Ascending aorta (tissue), 2 donors: ENCODE results near the gene RUNX2. TPM values are rescaled to one million over a fixed set of nuclear protein-coding genes. Genes with fewer than 3 reads are reported as not detected.

ENCODE experiments used
- DNase-seq, 2 donors: peaks; one replicate each; pipeline ENCODE4 v3.0.0-alpha.2; 2019; ENCODE audit warnings: low spot score in 2 of 2
- H3K27ac ChIP-seq, 2 donors: fragments of 200-600 bp; sonication (generic); one replicate each; pipeline ENCODE4 v1.5.1; 2016 to 2017; ENCODE audit warnings: mild to moderate bottlenecking in 1 of 2
- H3K27me3 ChIP-seq: fragments of 200-600 bp; sonication (generic); one replicate; pipeline ENCODE4 v1.5.1; 2017
- H3K36me3 ChIP-seq, 2 donors: fragments of 200-600 bp; sonication (generic); one replicate each; pipeline ENCODE4 v1.5.1; 2016
- H3K4me1 ChIP-seq, 2 donors: fragments of 200-600 bp; sonication (generic); one replicate each; pipeline ENCODE4 v1.5.1; 2016 to 2017; ENCODE audit warnings: mild to moderate bottlenecking in 1 of 2
- H3K4me3 ChIP-seq, 2 donors: fragments of 200-600 bp; sonication (generic); one replicate each; pipeline ENCODE4 v1.5.1; 2016 to 2017; ENCODE audit warnings: mild to moderate bottlenecking in 1 of 2
- H3K9me3 ChIP-seq, 2 donors: fragments of 200-600 bp; sonication (generic); one replicate each; pipeline ENCODE4 v1.5.1; 2016
- intact Hi-C: fragments of 100-400 bp; cut with DNase I; formaldehyde crosslinking; loops from one replicate; pipeline ENCODE4 v1.15.1; 2023
- total RNA-seq: library from RNA; depleted of rRNA; stranded (reverse); fragments of >200 nt; gene quantifications from one replicate; pipeline ENCODE4 v1.1.0, GENCODE V29; 2016
- TF ChIP-seq, protein P1 (sequence below), 3 experiments: fragments of 200-600 bp in 2 of 3; fragments of 450-650 bp in 1 of 3; sonication (generic) in 2 of 3; IDR thresholded peaks; one replicate each; pipeline ENCODE4 v1.5.1; 2016 to 2019; ENCODE audit warnings: antibody characterized with exemption in 3 of 3, mild to moderate bottlenecking in 1 of 3, moderate library complexity in 1 of 3

RUNX2 gene
- total RNA-seq, 1 donor from 2014 or later, result 0.21 TPM

DNA sequence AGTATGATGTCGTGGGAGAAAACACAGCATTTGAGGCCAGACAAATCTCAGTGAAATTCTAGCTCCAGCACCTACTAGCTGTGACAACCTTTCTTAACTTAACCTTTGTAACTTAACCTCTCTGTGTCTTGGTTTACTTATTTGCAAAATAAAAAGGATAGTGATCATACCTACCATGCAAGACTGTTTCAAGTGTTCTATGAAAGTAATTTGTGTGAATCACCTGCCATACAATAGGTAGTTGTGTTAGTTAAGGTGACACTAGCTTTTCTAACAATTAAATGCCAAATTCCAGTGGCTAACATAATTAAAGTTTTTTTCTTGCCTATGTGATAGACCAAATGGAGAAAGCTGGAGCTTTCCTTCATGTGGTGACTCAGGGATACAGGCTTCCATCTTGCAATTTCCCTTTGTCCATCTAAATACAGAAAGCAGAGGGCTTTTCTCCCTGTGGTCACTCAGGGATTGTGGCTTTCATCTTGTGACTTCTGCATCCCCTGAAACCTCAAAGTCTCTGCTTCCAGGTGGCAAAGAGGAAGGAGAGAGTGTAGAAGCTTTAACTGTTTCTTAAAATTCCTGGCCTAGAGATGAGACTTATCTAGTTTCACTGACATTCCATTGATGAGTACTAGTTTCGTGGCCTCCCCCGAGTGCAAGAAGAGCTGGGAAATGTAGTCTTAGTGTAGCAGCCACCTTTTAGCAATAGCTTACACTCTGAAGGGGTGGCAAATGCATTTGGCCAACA is 376.1 kb downstream of the RUNX2 start:
- Histone ChIP-seq H3K27ac (no peak overlapping the region), H3K36me3 (no peaks in the 10 kb centered on the region), H3K27me3 (no peaks in the 10 kb centered on the region), H3K4me1 (no peaks in the 10 kb centered on the region), H3K9me3 (no peaks in the 10 kb centered on the region), H3K4me3 (no peak overlapping the region)
- TF ChIP-seq, protein P1, sequence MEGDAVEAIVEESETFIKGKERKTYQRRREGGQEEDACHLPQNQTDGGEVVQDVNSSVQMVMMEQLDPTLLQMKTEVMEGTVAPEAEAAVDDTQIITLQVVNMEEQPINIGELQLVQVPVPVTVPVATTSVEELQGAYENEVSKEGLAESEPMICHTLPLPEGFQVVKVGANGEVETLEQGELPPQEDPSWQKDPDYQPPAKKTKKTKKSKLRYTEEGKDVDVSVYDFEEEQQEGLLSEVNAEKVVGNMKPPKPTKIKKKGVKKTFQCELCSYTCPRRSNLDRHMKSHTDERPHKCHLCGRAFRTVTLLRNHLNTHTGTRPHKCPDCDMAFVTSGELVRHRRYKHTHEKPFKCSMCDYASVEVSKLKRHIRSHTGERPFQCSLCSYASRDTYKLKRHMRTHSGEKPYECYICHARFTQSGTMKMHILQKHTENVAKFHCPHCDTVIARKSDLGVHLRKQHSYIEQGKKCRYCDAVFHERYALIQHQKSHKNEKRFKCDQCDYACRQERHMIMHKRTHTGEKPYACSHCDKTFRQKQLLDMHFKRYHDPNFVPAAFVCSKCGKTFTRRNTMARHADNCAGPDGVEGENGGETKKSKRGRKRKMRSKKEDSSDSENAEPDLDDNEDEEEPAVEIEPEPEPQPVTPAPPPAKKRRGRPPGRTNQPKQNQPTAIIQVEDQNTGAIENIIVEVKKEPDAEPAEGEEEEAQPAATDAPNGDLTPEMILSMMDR (IDR thresholded peaks at IDR 0.05), result no peak
- intact Hi-C loops, result no loop called here
- DNase-seq, result no peak

DNA sequence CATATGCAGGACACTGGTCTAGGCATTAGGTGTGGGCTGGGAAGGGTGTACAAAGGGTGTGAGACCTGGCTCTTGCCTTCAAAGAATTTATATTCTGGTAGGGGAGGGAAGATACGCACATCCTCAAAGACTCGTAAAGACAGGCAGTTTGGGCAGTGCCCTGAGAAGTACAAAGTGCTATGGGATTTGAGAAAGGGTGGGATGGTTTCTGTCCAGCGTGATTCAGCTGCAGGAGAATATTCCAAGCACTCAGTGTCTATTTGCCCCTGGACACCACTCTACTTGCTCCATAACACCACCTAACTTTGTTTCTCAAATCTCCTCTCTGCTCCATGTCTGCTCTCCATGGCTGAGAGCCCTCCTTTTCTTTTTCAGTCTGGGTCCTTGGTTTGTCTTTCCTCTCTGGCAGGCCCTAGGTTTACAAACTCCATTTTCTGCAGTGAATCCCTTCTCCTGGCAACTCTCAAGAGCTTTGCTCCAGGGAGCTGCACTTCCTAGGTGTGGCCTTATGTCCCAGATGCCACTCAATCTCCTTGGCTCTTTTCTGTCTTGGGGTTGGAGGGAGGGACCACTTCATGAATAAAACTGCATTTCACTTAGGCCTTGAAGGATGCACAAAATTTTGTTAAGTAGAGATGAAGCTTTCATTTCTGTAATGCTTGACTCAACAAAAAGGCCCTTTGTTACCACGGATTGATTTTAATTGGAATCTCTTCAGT is 377.2 kb downstream of the RUNX2 start:
- no peaks in the 10 kb centered on the region for H3K4me1 ChIP-seq
- H3K4me3 ChIP-seq, result no peak overlapping the region
- no peak overlapping the region for H3K27ac ChIP-seq
- intact Hi-C loops, result no loop called here
- TF ChIP-seq, protein P1 (IDR thresholded peaks at IDR 0.05), result no peak
- DNase-seq, result no peak
- no peaks in the 10 kb centered on the region for H3K9me3 ChIP-seq
- no peaks in the 10 kb centered on the region for H3K36me3 ChIP-seq
- H3K27me3 ChIP-seq, result no peaks in the 10 kb centered on the region

DNA sequence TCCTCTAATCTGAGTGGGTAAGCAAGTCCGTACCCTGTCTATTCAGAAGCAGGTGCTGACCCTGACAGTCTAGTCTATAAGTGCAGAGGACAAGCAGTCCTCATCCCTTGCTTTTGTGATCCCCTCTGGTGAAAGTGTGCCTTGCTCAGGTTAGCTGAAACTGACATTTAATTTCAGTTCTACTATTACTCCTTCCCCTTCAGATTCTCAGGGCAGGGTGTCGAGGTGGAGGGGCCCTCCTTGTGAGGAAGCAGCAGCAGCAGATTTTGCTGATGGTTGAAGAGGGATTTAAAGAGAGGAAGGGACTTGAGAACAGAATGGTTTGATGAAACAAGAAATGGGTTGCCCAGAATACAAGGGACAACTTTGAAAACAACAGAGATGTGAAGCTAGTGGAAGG is 378.2 kb downstream of the RUNX2 start:
- TF ChIP-seq, protein P1 (IDR thresholded peaks at IDR 0.05), result no peak
- Histone ChIP-seq H3K4me3 (no peak overlapping the region), H3K4me1 (no peaks in the 10 kb centered on the region), H3K9me3 (no peaks in the 10 kb centered on the region), H3K27ac (no peak overlapping the region), H3K36me3 (no peaks in the 10 kb centered on the region), H3K27me3 (no peaks in the 10 kb centered on the region)
- intact Hi-C loops, result no loop called here
- DNase-seq, result no peak

DNA sequence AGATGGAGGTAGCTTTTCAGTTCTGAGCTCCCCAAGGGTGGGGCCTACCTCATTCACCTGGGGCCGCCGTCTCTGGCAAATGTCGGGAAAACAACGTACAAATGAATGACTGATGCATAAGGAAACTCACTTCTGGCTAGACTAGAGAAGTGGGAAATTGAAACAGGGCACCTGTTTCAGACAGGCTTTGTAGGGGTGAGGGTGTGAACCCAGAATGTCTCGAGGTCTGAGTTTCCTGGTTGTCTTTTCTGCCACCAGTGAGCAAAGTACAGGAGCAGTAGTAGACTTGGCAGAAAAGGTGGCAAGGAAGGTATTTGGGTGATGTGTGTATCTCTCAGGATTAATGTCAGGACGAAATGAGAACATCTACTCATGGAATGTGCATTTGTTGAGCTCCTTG is 379.0 kb downstream of the RUNX2 start:
- TF ChIP-seq, protein P1 (IDR thresholded peaks at IDR 0.05), result no peak
- Histone ChIP-seq H3K27ac (no peak overlapping the region), H3K27me3 (no peaks in the 10 kb centered on the region), H3K4me3 (no peak overlapping the region), H3K36me3 (no peaks in the 10 kb centered on the region), H3K9me3 (no peaks in the 10 kb centered on the region), H3K4me1 (no peaks in the 10 kb centered on the region)
- intact Hi-C loops, result no loop called here
- DNase-seq, result no peak

DNA sequence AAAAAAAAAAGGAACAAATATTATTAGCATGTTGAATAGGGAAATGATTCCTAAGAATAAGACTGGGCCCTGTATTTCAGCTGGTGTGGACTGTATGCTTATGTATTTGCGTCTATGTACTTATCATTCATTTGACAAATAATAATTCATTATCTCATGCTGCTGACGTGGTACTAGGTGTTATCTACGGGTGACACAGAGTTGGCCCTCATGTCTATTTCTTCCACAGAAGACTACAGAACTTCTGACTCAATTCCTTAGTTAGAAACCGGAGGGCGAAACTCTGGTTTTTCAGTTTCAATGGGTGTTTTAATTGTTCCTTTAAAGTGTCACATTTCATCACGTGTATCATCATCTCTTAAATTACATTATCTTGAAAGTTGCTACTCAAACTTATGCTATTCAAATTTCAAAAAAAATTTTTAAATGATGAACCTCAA is 381.7 kb downstream of the RUNX2 start:
- H3K4me1 ChIP-seq, result peaks cover 0 to 3% of the 10 kb centered on the region in 2 donors
- intact Hi-C loops, result loop anchor here (10.0 kb wide), 1 partner anchor 1115 kb away; no protein-coding TSS in a partner anchor
- no peak overlapping the region for H3K4me3 ChIP-seq
- H3K27ac ChIP-seq, result no peak overlapping the region
- DNase-seq, result no peak
- TF ChIP-seq, protein P1 (IDR thresholded peaks at IDR 0.05), result no peak
- H3K9me3 ChIP-seq, result no peaks in the 10 kb centered on the region
- H3K36me3 ChIP-seq, result no peaks in the 10 kb centered on the region
- no peaks in the 10 kb centered on the region for H3K27me3 ChIP-seq
